GM21528 (cell line): Measurements from ENCODE around the gene PKD2L1.
"Not testable (repeated sequence)": the region's sequence is repeated elsewhere in the genome, so short reads cannot be mapped to it uniquely, and the experiment has no call there.

ENCODE experiments used
- ATAC-seq: cut with Tn5 transposase; IDR thresholded peaks from one replicate; pipeline ENCODE4 v1.9.1; 2021; ENCODE audit warnings: mild to moderate bottlenecking, moderate library complexity; ENCODE audit not compliant: unreplicated experiment, low FRiP score

Gene PKD2L1

GRCh38 chr10:100287756-100288155 lies 42.3 kb downstream of the PKD2L1 start:
- no peak for ATAC-seq

- peak; percentile 83 for ATAC-seq
Observed at GRCh38 chr10:100286051-100287033, 43.7 kb downstream of the PKD2L1 start, which contains the start of gene BLOC1S2. BLOC1S2 (minus strand) TSS chr10:100286680; CDS start chr10:100286659, 21 bp downstream.

GRCh38 chr10:100285326-100285725 lies 44.7 kb downstream of the PKD2L1 start:
- ATAC-seq, result not testable (repeated sequence)

GRCh38 chr10:100282907-100283306 lies 47.1 kb downstream of the PKD2L1 start:
- ATAC-seq, result no peak

GRCh38 chr10:100276971-100277370 lies 53.1 kb downstream of the PKD2L1 start:
- not testable (repeated sequence) for ATAC-seq

GRCh38 chr10:100267239-100268104 lies 62.6 kb downstream of the PKD2L1 start, which contains the start of gene CWF19L1:
CWF19L1 (minus strand) TSS chr10:100267638; CDS start chr10:100267593, 45 bp downstream.
- peak; percentile 65 for ATAC-seq

- ATAC-seq, result no peak
Observed at GRCh38 chr10:100265821-100266485, 64.1 kb downstream of the PKD2L1 start.

- ATAC-seq, result no peak
Observed at GRCh38 chr10:100254191-100254590, 75.8 kb downstream of the PKD2L1 start.

GRCh38 chr10:100253041-100253440 lies 77.0 kb downstream of the PKD2L1 start:
- ATAC-seq, result no peak

GRCh38 chr10:100248820-100249219 lies 81.2 kb downstream of the PKD2L1 start:
- no peak for ATAC-seq

- ATAC-seq, result no peak
Observed at GRCh38 chr10:100245484-100246220, 84.4 kb downstream of the PKD2L1 start.

- ATAC-seq, result no peak
Observed at GRCh38 chr10:100239851-100240250, 90.2 kb downstream of the PKD2L1 start.

- ATAC-seq, result no peak
Observed at GRCh38 chr10:100238429-100238828, 91.6 kb downstream of the PKD2L1 start.
